Tibial artery (tissue), 4 donors: ENCODE results near the gene MLPH.
"Not testable (repeated sequence)": the region's sequence is repeated elsewhere in the genome, so short reads cannot be mapped to it uniquely, and the experiment has no call there.

Experiments
- DNase-seq, 2 donors: peaks; one replicate each; pipeline ENCODE4 v3.0.0-alpha.2; 2019
- H3K27ac ChIP-seq, 2 donors: fragments of 200-600 bp; sonication (generic) in 1 of 2; 1 replicate in 1 of 2; 2 replicates in 1 of 2; pipeline ENCODE4 v1.5.1; 2018 to 2019; ENCODE audit warnings: mild to moderate bottlenecking in 1 of 2
- H3K27me3 ChIP-seq, 2 donors: fragments of 200-600 bp; sonication (generic) in 1 of 2; one replicate each; pipeline versions ENCODE4 v1.5.1 to v1.6.0; 2016 to 2019
- H3K36me3 ChIP-seq, 3 donors: fragments of 200-600 bp; sonication (generic) in 2 of 3; one replicate each; pipeline ENCODE4 v1.5.1; 2016 to 2019; ENCODE audit warnings: mild to moderate bottlenecking in 2 of 3
- H3K4me1 ChIP-seq, 4 donors: fragments of 200-600 bp; sonication (generic) in 2 of 4; 1 replicate in 3 of 4; 2 replicates in 1 of 4; pipeline ENCODE4 v1.5.1; 2016 to 2019
- H3K4me3 ChIP-seq, 2 donors: fragments of 200-600 bp; sonication (generic) in 1 of 2; 1 replicate in 1 of 2; 2 replicates in 1 of 2; pipeline ENCODE4 v1.5.1; 2018 to 2019; ENCODE audit warnings: mild to moderate bottlenecking in 2 of 2
- H3K9me3 ChIP-seq, 3 donors: fragments of 200-600 bp; sonication (generic) in 1 of 3; one replicate each; pipeline ENCODE4 v1.5.1; 2016 to 2019
- intact Hi-C: fragments of 100-400 bp; cut with DNase I; formaldehyde crosslinking; loops from one replicate; pipeline ENCODE4 v1.15.0; 2023; ENCODE audit warnings: low total_unique reads
- TF ChIP-seq, protein P1 (sequence below), 2 experiments: fragments of 200-600 bp in 1 of 2; fragments of 450-650 bp in 1 of 2; IDR thresholded peaks; one replicate each; pipeline ENCODE4 v1.5.1; 2017 to 2019; ENCODE audit warnings: antibody characterized with exemption in 2 of 2, mild to moderate bottlenecking in 1 of 2, moderate library complexity in 1 of 2

Gene MLPH

GRCh38 chr2:237591141-237591881 is 104.3 kb downstream of the MLPH start:
- Histone ChIP-seq H3K36me3 (no peaks in the 10 kb centered on the region), H3K4me3 (no peak overlapping the region), H3K27ac (peak overlapping the region; percentile 1 to 16), H3K9me3 (no peaks in the 10 kb centered on the region), H3K4me1 (peaks cover 5 to 48% (median 40%) of the 10 kb centered on the region in 4 donors), H3K27me3 (no peaks in the 10 kb centered on the region)
- TF ChIP-seq, protein P1, sequence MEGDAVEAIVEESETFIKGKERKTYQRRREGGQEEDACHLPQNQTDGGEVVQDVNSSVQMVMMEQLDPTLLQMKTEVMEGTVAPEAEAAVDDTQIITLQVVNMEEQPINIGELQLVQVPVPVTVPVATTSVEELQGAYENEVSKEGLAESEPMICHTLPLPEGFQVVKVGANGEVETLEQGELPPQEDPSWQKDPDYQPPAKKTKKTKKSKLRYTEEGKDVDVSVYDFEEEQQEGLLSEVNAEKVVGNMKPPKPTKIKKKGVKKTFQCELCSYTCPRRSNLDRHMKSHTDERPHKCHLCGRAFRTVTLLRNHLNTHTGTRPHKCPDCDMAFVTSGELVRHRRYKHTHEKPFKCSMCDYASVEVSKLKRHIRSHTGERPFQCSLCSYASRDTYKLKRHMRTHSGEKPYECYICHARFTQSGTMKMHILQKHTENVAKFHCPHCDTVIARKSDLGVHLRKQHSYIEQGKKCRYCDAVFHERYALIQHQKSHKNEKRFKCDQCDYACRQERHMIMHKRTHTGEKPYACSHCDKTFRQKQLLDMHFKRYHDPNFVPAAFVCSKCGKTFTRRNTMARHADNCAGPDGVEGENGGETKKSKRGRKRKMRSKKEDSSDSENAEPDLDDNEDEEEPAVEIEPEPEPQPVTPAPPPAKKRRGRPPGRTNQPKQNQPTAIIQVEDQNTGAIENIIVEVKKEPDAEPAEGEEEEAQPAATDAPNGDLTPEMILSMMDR (IDR thresholded peaks at IDR 0.05) = no peak
- DNase-seq = no peak
- intact Hi-C loops = no loop called here

- H3K36me3 ChIP-seq = no peaks in the 10 kb centered on the region
- no peak overlapping the region for H3K4me3 ChIP-seq
- TF ChIP-seq, protein P1 (IDR thresholded peaks at IDR 0.05) = no peak
- no peak for DNase-seq
- H3K4me1 ChIP-seq = peaks cover 5 to 48% (median 40%) of the 10 kb centered on the region in 4 donors
- intact Hi-C loops = no loop called here
- no peaks in the 10 kb centered on the region for H3K9me3 ChIP-seq
- peak overlapping the region; percentile 80 to 97 for H3K27ac ChIP-seq
- H3K27me3 ChIP-seq = no peaks in the 10 kb centered on the region
These were observed 105.5 kb downstream of the MLPH start for GRCh38 chr2:237592425-237592980.

GRCh38 chr2:237593036-237593435 is 106.0 kb downstream of the MLPH start:
- intact Hi-C loops = no loop called here

GRCh38 chr2:237593596-237594320 is 106.7 kb downstream of the MLPH start:
- Histone ChIP-seq H3K27me3 (no peaks in the 10 kb centered on the region), H3K27ac (peak overlapping the region; percentile 80 to 97), H3K4me3 (no peak overlapping the region), H3K4me1 (peaks cover 5 to 56% (median 40%) of the 10 kb centered on the region in 4 donors), H3K36me3 (no peaks in the 10 kb centered on the region), H3K9me3 (no peaks in the 10 kb centered on the region)
- intact Hi-C loops = no loop called here
- TF ChIP-seq, protein P1 (IDR thresholded peaks at IDR 0.05) = no peak
- no peak for DNase-seq

More at GRCh38 chr2:237593036-237593435, 106.0 kb downstream of the MLPH start:
- peaks cover 5 to 48% (median 40%) of the 10 kb centered on the region in 4 donors for H3K4me1 ChIP-seq
- H3K36me3 ChIP-seq = no peaks in the 10 kb centered on the region
- peak overlapping the region; percentile 80 to 97 for H3K27ac ChIP-seq
- H3K4me3 ChIP-seq = no peak overlapping the region
- H3K27me3 ChIP-seq = no peaks in the 10 kb centered on the region
- peak in 1 of 2 donors; percentile 8 for DNase-seq
- TF ChIP-seq, protein P1 (IDR thresholded peaks at IDR 0.05) = no peak
- no peaks in the 10 kb centered on the region for H3K9me3 ChIP-seq

DNA sequence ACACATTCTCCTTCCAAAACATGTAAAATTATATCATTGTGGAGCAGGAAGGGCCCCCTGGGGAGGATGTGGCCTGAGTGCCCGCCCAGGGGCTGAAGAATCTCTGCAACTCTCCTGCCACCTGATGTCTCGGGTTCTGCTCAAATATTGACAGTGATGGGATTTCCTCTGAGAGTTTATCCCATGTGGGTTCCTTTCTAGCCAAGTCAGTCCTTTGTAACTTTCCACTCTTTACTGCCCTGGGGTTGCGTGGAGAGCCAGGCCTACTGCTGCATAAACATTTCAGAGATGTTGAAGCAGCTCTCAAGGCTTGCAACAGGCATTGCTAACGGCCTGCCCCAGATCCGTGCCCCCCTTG is 107.4 kb downstream of the MLPH start:
- no peaks in the 10 kb centered on the region for H3K36me3 ChIP-seq
- no peaks in the 10 kb centered on the region for H3K9me3 ChIP-seq
- H3K27ac ChIP-seq = peak overlapping the region; percentile 80 to 97
- H3K4me1 ChIP-seq = peaks cover 5 to 63% (median 43%) of the 10 kb centered on the region in 4 donors
- no peak overlapping the region for H3K4me3 ChIP-seq
- intact Hi-C loops = no loop called here
- TF ChIP-seq, protein P1 (IDR thresholded peaks at IDR 0.05) = no peak
- no peaks in the 10 kb centered on the region for H3K27me3 ChIP-seq
- no peak for DNase-seq

DNA sequence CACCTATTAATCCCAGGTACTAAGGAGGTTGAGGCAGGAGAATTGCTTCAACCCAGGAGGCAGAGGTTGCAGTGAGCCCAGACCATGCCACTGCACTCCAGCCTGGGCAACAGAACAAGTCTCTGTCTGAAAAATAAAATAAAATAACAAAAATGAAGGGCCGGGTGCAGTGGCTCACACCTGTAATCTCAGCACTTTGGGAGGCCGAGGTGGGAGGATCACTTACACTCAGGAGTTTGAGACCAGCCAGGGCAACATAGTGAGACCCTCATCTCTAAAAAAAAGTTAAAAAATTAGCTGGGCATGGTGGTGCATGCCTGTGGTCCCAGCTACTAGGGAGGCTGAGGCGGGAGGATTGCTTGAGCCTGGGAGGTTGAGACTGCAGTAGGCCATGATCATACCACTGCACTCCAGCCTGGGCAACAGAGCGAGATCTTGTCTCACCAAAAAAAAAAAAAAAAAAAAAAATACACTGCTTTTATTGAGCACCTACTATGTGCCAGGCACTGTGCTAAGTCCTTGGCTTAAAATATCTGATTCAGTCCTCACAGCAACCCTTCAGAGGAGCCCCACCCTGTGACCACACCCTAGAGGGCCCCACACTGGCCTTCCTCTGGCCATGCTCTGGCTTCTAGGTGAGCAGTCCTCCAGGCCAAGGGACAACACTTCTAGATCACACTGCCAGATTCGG is 108.9 kb downstream of the MLPH start:
- peak in 1 of 2 donors; percentile 24 for DNase-seq
- intact Hi-C loops, H3K36me3 ChIP-seq, H3K9me3 ChIP-seq, H3K27me3 ChIP-seq, H3K4me3 ChIP-seq: not testable (repeated sequence)
- Histone ChIP-seq H3K4me1 (peaks cover 5 to 64% (median 42%) of the 10 kb centered on the region in 4 donors), H3K27ac (peak overlapping the region; percentile 97 to 98)
